HG03460 (cell line): ENCODE measurements around the gene RAPH1.

Source experiments
- ATAC-seq: cut with Tn5 transposase; IDR thresholded peaks from one replicate; pipeline ENCODE4 v1.9.1; 2021; ENCODE audit not compliant: unreplicated experiment

RAPH1 gene

DNA sequence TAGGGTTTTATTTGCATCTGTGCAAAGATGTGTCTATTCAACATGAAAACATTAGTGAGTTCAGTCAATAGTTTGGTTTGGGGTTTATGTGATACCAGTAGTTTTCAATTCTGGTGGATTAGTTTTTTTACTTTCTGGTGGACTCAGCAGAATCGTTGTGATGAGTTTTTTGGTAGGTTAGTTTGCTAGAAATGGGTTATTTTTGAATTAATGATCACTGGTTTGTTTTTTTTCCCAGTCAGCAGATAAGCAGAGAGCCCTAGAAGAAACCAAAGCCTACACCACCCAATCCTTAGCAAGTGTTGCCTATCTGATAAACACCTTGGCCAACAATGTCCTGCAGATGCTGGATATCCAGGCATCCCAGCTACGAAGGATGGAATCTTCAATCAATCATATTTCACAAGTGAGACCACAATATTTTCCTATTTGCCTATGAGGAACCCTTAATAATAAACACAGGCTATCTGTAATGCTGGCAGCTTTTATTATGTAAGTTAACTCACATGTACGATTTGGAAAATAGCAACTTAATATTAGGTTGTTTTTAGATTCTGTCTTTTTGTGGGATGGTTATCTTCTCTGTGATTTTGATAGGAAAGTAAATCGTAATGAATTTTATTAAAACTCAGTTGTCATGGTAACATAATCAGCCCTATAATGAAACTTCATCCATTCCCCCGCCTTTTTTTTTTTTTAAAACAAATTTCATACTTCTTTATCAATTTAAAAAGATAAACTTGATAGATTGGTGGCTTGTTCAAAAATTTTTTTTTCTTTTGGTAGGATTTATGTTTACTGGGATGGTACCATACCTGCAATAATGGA, 168.2 kb downstream of the RAPH1 start:
- ATAC-seq = no peak

DNA sequence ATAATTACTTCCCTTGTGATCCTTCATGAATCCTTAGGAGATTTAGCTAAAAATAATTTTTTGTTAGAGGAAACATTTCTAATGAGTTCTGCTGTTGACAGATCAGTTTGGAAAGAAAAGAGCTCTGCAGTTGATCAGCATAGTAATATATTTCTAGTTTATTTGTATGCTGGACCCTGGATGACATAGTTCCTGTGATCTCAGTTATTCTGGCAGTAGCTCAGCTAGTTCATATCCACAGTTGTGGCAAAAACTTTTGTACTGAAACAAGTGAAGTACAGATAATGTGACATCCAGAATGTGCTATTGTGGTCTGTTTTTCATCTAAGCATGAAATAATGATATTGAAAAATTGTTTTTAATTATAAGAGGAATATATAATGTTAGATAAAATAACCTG, 173.2 kb downstream of the RAPH1 start:
- ATAC-seq = no peak

DNA sequence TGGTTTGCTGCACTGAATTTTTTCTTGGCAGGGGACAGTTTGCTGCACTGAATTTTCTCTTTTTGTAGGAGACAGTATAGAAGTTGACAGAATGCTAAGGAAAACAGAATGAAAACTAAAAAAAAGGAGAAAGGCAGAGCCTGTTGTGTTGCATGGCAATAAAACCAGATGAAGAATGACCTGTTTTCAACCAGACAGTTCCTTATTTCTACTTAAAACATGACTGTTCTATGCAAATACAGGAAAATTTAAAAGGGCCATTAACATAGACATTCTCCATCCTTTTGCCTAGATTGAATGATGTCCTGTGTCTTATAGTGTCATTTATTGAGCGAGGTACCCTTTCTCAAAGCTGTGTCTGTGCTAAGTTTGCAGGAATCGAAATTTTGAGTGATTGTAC, 173.6 kb downstream of the RAPH1 start:
- ATAC-seq = no peak

DNA sequence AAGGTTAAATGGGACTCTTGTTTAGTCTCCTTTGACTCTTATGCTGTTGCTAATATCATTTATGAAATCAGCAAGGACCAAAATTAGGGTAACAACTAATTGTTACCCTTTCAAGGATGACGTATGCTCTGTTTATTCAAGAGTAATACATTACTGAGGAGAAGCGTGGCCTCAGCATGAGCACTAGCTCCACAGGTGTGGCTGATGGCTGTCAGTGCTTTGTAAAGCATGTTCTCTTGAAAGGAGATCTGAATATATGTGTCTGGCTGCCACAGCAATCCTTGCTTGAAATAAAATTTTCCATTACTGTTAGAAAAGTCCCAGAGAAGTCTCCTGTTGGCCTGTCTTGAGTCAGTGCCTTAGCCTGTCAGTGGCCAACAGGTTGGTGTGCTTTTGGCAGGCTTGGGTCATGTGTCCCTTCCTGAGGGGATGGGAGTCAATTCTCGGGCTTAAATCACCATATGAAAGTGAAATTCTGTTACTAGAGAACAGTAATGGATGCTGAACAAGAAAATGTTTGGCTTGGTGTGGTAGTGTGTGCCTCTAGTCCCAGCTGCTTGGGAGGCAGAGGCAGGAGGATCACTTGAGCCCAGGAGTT, 174.2 kb downstream of the RAPH1 start:
- no peak for ATAC-seq

DNA sequence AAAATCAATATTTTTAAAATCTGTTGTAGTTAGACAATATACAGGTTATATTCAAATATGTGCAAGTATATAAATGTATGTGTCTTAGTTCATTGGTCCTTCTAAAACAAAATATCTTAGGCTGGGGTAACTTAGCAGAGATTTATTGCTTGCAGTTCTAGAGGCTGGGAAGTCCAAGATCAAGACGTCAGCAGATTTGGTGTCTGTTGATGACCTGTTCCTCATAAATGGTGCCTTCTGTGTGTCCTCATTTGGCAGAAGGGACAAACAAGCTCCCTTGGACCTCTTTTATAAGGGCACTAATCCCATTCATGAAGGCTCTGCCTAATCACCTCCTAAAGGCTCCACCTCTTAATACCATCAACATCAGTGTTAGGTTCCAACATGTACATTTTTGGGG, 175.7 kb downstream of the RAPH1 start:
- ATAC-seq = no peak

DNA sequence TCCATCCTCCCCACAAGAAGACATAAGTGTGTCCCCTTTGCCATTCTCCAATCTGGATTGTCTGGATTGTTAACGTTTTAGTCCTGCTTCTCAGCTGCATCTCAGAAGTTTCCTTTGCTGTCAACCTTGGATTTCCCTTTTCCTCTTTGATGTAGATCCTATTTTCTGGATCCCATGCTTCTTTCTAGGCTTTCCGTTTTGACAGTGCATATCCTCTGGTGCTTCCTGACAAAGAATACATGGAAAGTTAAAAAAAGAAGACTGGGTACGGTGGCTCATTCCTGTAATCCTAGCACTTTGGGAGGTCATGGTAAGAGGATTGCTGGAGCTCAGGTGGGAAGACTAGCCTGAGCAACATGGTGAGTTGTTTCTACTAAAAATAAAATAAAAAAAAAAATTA, 180.1 kb downstream of the RAPH1 start:
- no peak for ATAC-seq

DNA sequence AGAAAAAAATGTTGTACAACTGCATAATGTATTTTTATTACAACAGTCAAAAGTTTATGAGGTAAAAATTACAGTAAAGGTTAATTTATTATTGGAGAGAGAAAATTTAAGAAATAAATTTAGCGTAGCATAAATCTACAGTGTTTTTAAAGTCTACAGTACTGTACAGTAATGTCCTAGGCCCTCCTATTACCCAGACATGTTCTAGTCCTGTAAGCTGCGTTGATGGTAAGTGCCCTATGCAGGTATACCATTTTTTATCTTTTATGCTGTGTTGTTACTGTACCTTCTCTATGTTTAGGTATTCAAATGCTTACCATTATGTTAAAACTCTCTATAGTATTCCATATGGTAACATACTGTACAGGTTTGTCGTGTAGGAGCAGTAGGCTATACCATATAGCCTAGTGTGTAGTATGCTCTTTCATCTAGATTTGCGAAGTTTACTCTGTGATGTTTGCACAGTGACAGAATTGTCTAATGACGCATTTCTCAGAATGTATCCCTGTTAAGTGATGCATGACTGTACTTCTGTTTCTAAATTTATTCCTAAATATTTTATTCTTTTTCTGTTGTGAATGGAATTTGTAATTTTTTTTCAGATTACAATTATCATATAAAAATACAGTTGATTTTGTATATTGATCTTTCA, 182.4 kb downstream of the RAPH1 start:
- no peak for ATAC-seq

DNA sequence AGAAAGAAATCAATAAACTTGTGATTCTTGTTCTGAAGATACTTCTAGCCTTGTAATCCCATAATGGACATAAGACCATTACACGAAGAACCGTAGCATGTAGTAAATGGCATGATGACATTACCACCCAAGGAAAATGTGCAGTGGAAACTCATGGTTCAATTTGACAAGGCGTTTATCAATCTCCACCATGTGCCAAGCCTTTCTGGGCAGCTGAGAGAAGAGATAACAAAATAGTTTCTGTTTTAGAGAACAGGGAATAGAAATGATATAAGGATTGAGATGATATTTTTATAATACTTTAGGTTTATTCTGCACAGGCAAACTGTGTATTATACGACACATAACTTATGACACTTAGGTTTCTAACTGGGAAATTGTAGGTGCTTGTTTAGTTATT, 187.7 kb downstream of the RAPH1 start:
- ATAC-seq = no peak

DNA sequence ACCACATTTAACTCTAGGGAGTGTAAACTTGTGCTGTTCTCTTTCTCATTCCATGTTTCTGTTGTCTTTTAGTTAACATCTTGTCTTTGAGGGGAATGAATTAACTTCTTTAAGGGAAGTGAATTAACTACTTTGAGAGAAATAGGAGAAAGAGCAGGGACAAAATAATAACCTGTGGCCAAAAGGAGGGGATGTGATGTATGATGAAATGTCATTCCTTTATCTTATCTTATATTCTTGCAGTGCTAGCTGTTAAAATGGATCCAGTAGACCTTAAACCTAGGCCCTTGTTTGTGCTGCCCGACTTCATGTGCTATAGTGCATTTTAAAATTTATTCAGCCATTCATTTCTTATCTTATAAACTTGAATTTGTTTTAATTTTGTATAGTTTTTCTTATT, 188.5 kb downstream of the RAPH1 start:
- no peak for ATAC-seq

DNA sequence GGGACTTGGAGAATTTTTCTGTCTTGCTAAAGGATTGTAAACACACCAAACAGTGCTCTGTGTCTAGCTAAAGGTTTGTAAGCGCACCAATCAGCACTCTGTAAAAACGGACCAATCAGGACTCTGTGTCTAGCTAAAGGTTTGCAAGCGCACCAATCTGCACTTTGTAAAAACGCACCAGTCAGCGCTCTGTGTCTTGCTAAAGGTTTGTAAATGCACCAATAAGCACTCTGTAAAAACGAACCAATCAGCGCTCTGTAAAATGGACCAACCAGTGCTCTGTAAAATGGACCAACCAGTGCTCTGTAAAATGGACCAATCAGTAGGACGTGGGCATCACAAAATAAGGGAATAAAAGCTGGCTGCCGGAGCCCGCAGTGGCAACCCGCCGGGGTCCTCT, 190.4 kb downstream of the RAPH1 start:
- ATAC-seq = no peak
